Measurements from ENCODE around the gene SPTBN4.

Gene SPTBN4

GRCh38 chr19:40598918-40599307 is 132.1 kb downstream of the SPTBN4 start:
- Histone ChIP-seq H3K9ac (ENCODE audit: low read length in 5 of 5) (no peak overlapping the region), H3K36me3 (ENCODE audit: control insufficient read depth in 5 of 5, insufficient read depth in 5 of 5, low read length in 5 of 5) (no peaks in the 10 kb centered on the region), H3K4me1 (ENCODE audit: control insufficient read depth in 5 of 5, insufficient read depth in 5 of 5, low read length in 5 of 5) (peaks cover 10 to 67% (median 54%) of the 10 kb centered on the region in 5 donors), H3K27me3 (ENCODE audit: control insufficient read depth in 5 of 5, insufficient read depth in 4 of 5, low read length in 5 of 5) (peaks cover 3 to 47% (median 35%) of the 10 kb centered on the region in 5 donors), H3K4me3 (ENCODE audit: low read depth in 1 of 5, low read length in 5 of 5) (no peak overlapping the region), H3K9me3 (ENCODE audit: control insufficient read depth in 5 of 5, low read length in 5 of 5) (no peaks in the 10 kb centered on the region), H3K27ac (ENCODE audit: low read depth, low read length) (no peak overlapping the region)

- Histone ChIP-seq H3K36me3 (ENCODE audit: control insufficient read depth in 5 of 5, insufficient read depth in 5 of 5, low read length in 5 of 5) (no peaks in the 10 kb centered on the region), H3K27me3 (ENCODE audit: control insufficient read depth in 5 of 5, insufficient read depth in 4 of 5, low read length in 5 of 5) (peaks cover 3 to 45% (median 35%) of the 10 kb centered on the region in 5 donors)
Measured at GRCh38 chr19:40599331-40599901, 132.6 kb downstream of the SPTBN4 start.

GRCh38 chr19:40599902-40600569 is 133.2 kb downstream of the SPTBN4 start:
- Histone ChIP-seq H3K27ac (ENCODE audit: low read depth, low read length) (no peak overlapping the region), H3K4me3 (ENCODE audit: low read depth in 1 of 5, low read length in 5 of 5) (peak overlapping the region in 2 of 5 donors; percentile 16 to 18), H3K4me1 (ENCODE audit: control insufficient read depth in 5 of 5, insufficient read depth in 5 of 5, low read length in 5 of 5) (peaks cover 12 to 79% (median 66%) of the 10 kb centered on the region in 5 donors), H3K36me3 (ENCODE audit: control insufficient read depth in 5 of 5, insufficient read depth in 5 of 5, low read length in 5 of 5) (no peaks in the 10 kb centered on the region), H3K9ac (ENCODE audit: low read length in 5 of 5) (peak overlapping the region in 1 of 5 donors; percentile 10), H3K27me3 (ENCODE audit: control insufficient read depth in 5 of 5, insufficient read depth in 4 of 5, low read length in 5 of 5) (peaks cover 3 to 42% (median 33%) of the 10 kb centered on the region in 5 donors), H3K9me3 (ENCODE audit: control insufficient read depth in 5 of 5, low read length in 5 of 5) (no peaks in the 10 kb centered on the region)

More at GRCh38 chr19:40599331-40599901, 132.6 kb downstream of the SPTBN4 start:
- peaks cover 10 to 73% (median 59%) of the 10 kb centered on the region in 5 donors for H3K4me1 ChIP-seq (ENCODE audit: control insufficient read depth in 5 of 5, insufficient read depth in 5 of 5, low read length in 5 of 5)
- no peak overlapping the region for H3K27ac ChIP-seq (ENCODE audit: low read depth, low read length)
- H3K9ac ChIP-seq (ENCODE audit: low read length in 5 of 5), result no peak overlapping the region
- no peak overlapping the region for H3K4me3 ChIP-seq (ENCODE audit: low read depth in 1 of 5, low read length in 5 of 5)
- no peaks in the 10 kb centered on the region for H3K9me3 ChIP-seq (ENCODE audit: control insufficient read depth in 5 of 5, low read length in 5 of 5)

- H3K27ac ChIP-seq (ENCODE audit: low read depth, low read length), result no peak overlapping the region
- no peaks in the 10 kb centered on the region for H3K36me3 ChIP-seq (ENCODE audit: control insufficient read depth in 5 of 5, insufficient read depth in 5 of 5, low read length in 5 of 5)
- peaks cover 3 to 42% (median 28%) of the 10 kb centered on the region in 5 donors for H3K27me3 ChIP-seq (ENCODE audit: control insufficient read depth in 5 of 5, insufficient read depth in 4 of 5, low read length in 5 of 5)
- peaks cover 12 to 85% (median 72%) of the 10 kb centered on the region in 5 donors for H3K4me1 ChIP-seq (ENCODE audit: control insufficient read depth in 5 of 5, insufficient read depth in 5 of 5, low read length in 5 of 5)
- peak overlapping the region in 3 of 5 donors; percentile 16 to 31 (median 18) for H3K4me3 ChIP-seq (ENCODE audit: low read depth in 1 of 5, low read length in 5 of 5)
- no peaks in the 10 kb centered on the region for H3K9me3 ChIP-seq (ENCODE audit: control insufficient read depth in 5 of 5, low read length in 5 of 5)
- peak overlapping the region in 1 of 5 donors; percentile 10 for H3K9ac ChIP-seq (ENCODE audit: low read length in 5 of 5)
Measured at GRCh38 chr19:40600570-40601133, 133.9 kb downstream of the SPTBN4 start.

GRCh38 chr19:40601134-40601974 is 134.6 kb downstream of the SPTBN4 start, which contains the start of gene LTBP4:
Gene LTBP4, plus strand, starts transcription at chr19:40601369. Its CDS starts 19 bp downstream, at chr19:40601388.
- peak within 1 kb of the TSS; percentile 74 for H3K27ac ChIP-seq (ENCODE audit: low read depth, low read length)
- peaks cover 3 to 40% (median 25%) of the 10 kb centered on the region in 5 donors for H3K27me3 ChIP-seq (ENCODE audit: control insufficient read depth in 5 of 5, insufficient read depth in 4 of 5, low read length in 5 of 5)
- peak within 1 kb of the TSS; percentile 62 to 69 (median 67) for H3K4me3 ChIP-seq (ENCODE audit: low read depth in 1 of 5, low read length in 5 of 5)
- peaks cover 14 to 90% (median 77%) of the 10 kb centered on the region in 5 donors for H3K4me1 ChIP-seq (ENCODE audit: control insufficient read depth in 5 of 5, insufficient read depth in 5 of 5, low read length in 5 of 5)
- H3K9ac ChIP-seq (ENCODE audit: low read length in 5 of 5), result peak within 1 kb of the TSS in 4 of 5 donors; percentile 37 to 62 (median 48)
- H3K9me3 ChIP-seq (ENCODE audit: control insufficient read depth in 5 of 5, low read length in 5 of 5), result no peaks in the 10 kb centered on the region
- H3K36me3 ChIP-seq (ENCODE audit: control insufficient read depth in 5 of 5, insufficient read depth in 5 of 5, low read length in 5 of 5), result no peaks in the 10 kb centered on the region

- peak overlapping the region; percentile 56 to 69 (median 67) for H3K4me3 ChIP-seq (ENCODE audit: low read depth in 1 of 5, low read length in 5 of 5)
- H3K27ac ChIP-seq (ENCODE audit: low read depth, low read length), result peak overlapping the region; percentile 74
- H3K9me3 ChIP-seq (ENCODE audit: control insufficient read depth in 5 of 5, low read length in 5 of 5), result no peaks in the 10 kb centered on the region
- H3K9ac ChIP-seq (ENCODE audit: low read length in 5 of 5), result peak overlapping the region; percentile 23 to 89 (median 55)
- no peaks in the 10 kb centered on the region for H3K36me3 ChIP-seq (ENCODE audit: control insufficient read depth in 5 of 5, insufficient read depth in 5 of 5, low read length in 5 of 5)
- H3K4me1 ChIP-seq (ENCODE audit: control insufficient read depth in 5 of 5, insufficient read depth in 5 of 5, low read length in 5 of 5), result peaks cover 14 to 88% (median 78%) of the 10 kb centered on the region in 5 donors
- peaks cover 0 to 29% (median 18%) of the 10 kb centered on the region in 5 donors for H3K27me3 ChIP-seq (ENCODE audit: control insufficient read depth in 5 of 5, insufficient read depth in 4 of 5, low read length in 5 of 5)
Measured at GRCh38 chr19:40603071-40603388, 136.2 kb downstream of the SPTBN4 start.

GRCh38 chr19:40603389-40604170 is 136.8 kb downstream of the SPTBN4 start:
- peaks cover 14 to 84% (median 75%) of the 10 kb centered on the region in 5 donors for H3K4me1 ChIP-seq (ENCODE audit: control insufficient read depth in 5 of 5, insufficient read depth in 5 of 5, low read length in 5 of 5)
- H3K9me3 ChIP-seq (ENCODE audit: control insufficient read depth in 5 of 5, low read length in 5 of 5), result no peaks in the 10 kb centered on the region
- peak overlapping the region; percentile 23 to 89 (median 48) for H3K9ac ChIP-seq (ENCODE audit: low read length in 5 of 5)
- peak overlapping the region; percentile 41 to 72 (median 62) for H3K4me3 ChIP-seq (ENCODE audit: low read depth in 1 of 5, low read length in 5 of 5)
- H3K36me3 ChIP-seq (ENCODE audit: control insufficient read depth in 5 of 5, insufficient read depth in 5 of 5, low read length in 5 of 5), result no peaks in the 10 kb centered on the region
- peaks cover 0 to 25% (median 16%) of the 10 kb centered on the region in 5 donors for H3K27me3 ChIP-seq (ENCODE audit: control insufficient read depth in 5 of 5, insufficient read depth in 4 of 5, low read length in 5 of 5)
- peak overlapping the region; percentile 74 for H3K27ac ChIP-seq (ENCODE audit: low read depth, low read length)

GRCh38 chr19:40604171-40604646 is 137.4 kb downstream of the SPTBN4 start:
- peaks cover 14 to 82% (median 75%) of the 10 kb centered on the region in 5 donors for H3K4me1 ChIP-seq (ENCODE audit: control insufficient read depth in 5 of 5, insufficient read depth in 5 of 5, low read length in 5 of 5)
- H3K27ac ChIP-seq (ENCODE audit: low read depth, low read length), result no peak overlapping the region
- peaks cover 0 to 20% (median 13%) of the 10 kb centered on the region in 5 donors for H3K27me3 ChIP-seq (ENCODE audit: control insufficient read depth in 5 of 5, insufficient read depth in 4 of 5, low read length in 5 of 5)
- H3K9ac ChIP-seq (ENCODE audit: low read length in 5 of 5), result peak overlapping the region in 2 of 5 donors; percentile 14 to 48
- H3K4me3 ChIP-seq (ENCODE audit: low read depth in 1 of 5, low read length in 5 of 5), result peak overlapping the region; percentile 41 to 72 (median 62)
- H3K9me3 ChIP-seq (ENCODE audit: control insufficient read depth in 5 of 5, low read length in 5 of 5), result no peaks in the 10 kb centered on the region
- no peaks in the 10 kb centered on the region for H3K36me3 ChIP-seq (ENCODE audit: control insufficient read depth in 5 of 5, insufficient read depth in 5 of 5, low read length in 5 of 5)
